BLaER1 treated with 17β-estradiol and CSF1 and Interleukin-3, amounts not matched to agents 10 nM and 100 nM (cell line): ENCODE results near the gene CACNA1D.

ENCODE experiments used
- H3K27ac ChIP-seq, 11 experiments: shearing (Covaris generic); formaldehyde crosslinking; 2 replicates each; pipeline ENCODE4 v1.8.1; 2022
- H3K27me3 ChIP-seq, 11 experiments: shearing (Covaris generic); formaldehyde crosslinking; 2 replicates each; pipeline ENCODE4 v1.8.1; 2022
- H3K36me3 ChIP-seq, 11 experiments: shearing (Covaris generic); formaldehyde crosslinking; 2 replicates each; pipeline ENCODE4 v1.8.1; 2022
- H3K4me1 ChIP-seq, 10 experiments: shearing (Covaris generic); formaldehyde crosslinking; 2 replicates each; pipeline ENCODE4 v1.8.1; 2022
- H3K4me2 ChIP-seq, 11 experiments: shearing (Covaris generic); formaldehyde crosslinking; 2 replicates each; pipeline ENCODE4 v1.8.1; 2022
- H3K4me3 ChIP-seq, 10 experiments: shearing (Covaris generic); formaldehyde crosslinking; 2 replicates each; pipeline ENCODE4 v1.8.1; 2022
- H3K9ac ChIP-seq, 11 experiments: shearing (Covaris generic); formaldehyde crosslinking; 2 replicates each; pipeline ENCODE4 v1.8.1; 2022
- H3K9me3 ChIP-seq, 11 experiments: shearing (Covaris generic); formaldehyde crosslinking; replicated peaks in 1 of 11; 2 replicates each; pipeline ENCODE4 v1.8.1; 2022
- H4K20me1 ChIP-seq, 11 experiments: shearing (Covaris generic); formaldehyde crosslinking; 2 replicates each; pipeline ENCODE4 v1.8.1; 2022
- Cebpa-rat ChIP-seq, 11 experiments: shearing (Covaris generic); IDR thresholded peaks; 2 replicates each; pipeline ENCODE4 v1.8.1; 2022

CACNA1D gene

GRCh38 chr3:53680028-53680427, 185.6 kb downstream of the CACNA1D start:
- no peak overlapping the region for H3K27ac ChIP-seq
- no peaks in the 10 kb centered on the region for H3K9me3 ChIP-seq
- peaks cover 0 to 24% (median 19%) of the 10 kb centered on the region in 10 experiments; a peak in 13 of 20 replicates for H3K4me1 ChIP-seq
- TF ChIP-seq Cebpa-rat (IDR thresholded peaks at IDR 0.05): no peak
- no peaks in the 10 kb centered on the region; a peak in 1 of 22 replicates for H4K20me1 ChIP-seq
- H3K36me3 ChIP-seq: no peaks in the 10 kb centered on the region
- no peak overlapping the region for H3K4me3 ChIP-seq
- H3K27me3 ChIP-seq: no peaks in the 10 kb centered on the region
- H3K9ac ChIP-seq: no peak overlapping the region
- H3K4me2 ChIP-seq: no peak overlapping the region

DNA sequence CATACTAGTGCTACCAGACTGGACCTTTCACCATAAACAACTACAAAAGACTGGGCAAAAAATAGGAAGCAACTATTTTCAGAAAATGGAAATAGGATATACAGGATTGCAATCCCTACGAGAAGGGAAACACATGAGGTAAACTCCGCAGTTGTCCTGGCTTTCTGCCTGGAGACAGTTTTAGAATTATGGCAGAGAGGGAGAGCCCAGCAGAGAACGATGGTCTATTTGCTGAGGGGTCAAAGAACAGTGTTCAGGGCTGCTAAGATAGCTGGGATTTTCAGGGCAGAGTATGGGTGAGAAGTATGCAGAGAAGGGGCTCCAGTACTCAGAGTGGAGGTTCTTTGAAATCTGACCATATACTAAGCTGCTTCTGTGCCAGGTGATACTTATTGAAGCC, 188.4 kb downstream of the CACNA1D start:
- H3K4me3 ChIP-seq: no peak overlapping the region
- no peak overlapping the region for H3K9ac ChIP-seq
- H4K20me1 ChIP-seq: no peaks in the 10 kb centered on the region; a peak in 1 of 22 replicates
- no peaks in the 10 kb centered on the region for H3K36me3 ChIP-seq
- H3K4me1 ChIP-seq: no peaks in the 10 kb centered on the region
- no peak overlapping the region for H3K27ac ChIP-seq
- H3K9me3 ChIP-seq: no peaks in the 10 kb centered on the region
- no peaks in the 10 kb centered on the region for H3K27me3 ChIP-seq
- H3K4me2 ChIP-seq: no peak overlapping the region
- TF ChIP-seq Cebpa-rat (IDR thresholded peaks at IDR 0.05): no peak

GRCh38 chr3:53688066-53688465, 193.7 kb downstream of the CACNA1D start:
- H3K9ac ChIP-seq: no peak overlapping the region
- TF ChIP-seq Cebpa-rat (IDR thresholded peaks at IDR 0.05): no peak
- H3K4me3 ChIP-seq: no peak overlapping the region
- no peaks in the 10 kb centered on the region for H3K27me3 ChIP-seq
- H3K36me3 ChIP-seq: no peaks in the 10 kb centered on the region
- H4K20me1 ChIP-seq: no peaks in the 10 kb centered on the region
- no peak overlapping the region for H3K4me2 ChIP-seq
- H3K4me1 ChIP-seq: peaks cover 0 to 2% (median 0%) of the 10 kb centered on the region in 10 experiments; a peak in 2 of 20 replicates
- no peaks in the 10 kb centered on the region for H3K9me3 ChIP-seq
- no peak overlapping the region for H3K27ac ChIP-seq

- Histone ChIP-seq H3K4me2 (no peak overlapping the region), H3K36me3 (no peaks in the 10 kb centered on the region), H3K4me1 (peaks cover 0 to 11% (median 0%) of the 10 kb centered on the region in 10 experiments; a peak in 2 of 20 replicates), H4K20me1 (no peaks in the 10 kb centered on the region), H3K9me3 (no peaks in the 10 kb centered on the region), H3K27me3 (no peaks in the 10 kb centered on the region), H3K27ac (no peak overlapping the region), H3K9ac (no peak overlapping the region), H3K4me3 (no peak overlapping the region)
- no peak for TF ChIP-seq Cebpa-rat (IDR thresholded peaks at IDR 0.05)
Measured at GRCh38 chr3:53688989-53689388, 194.6 kb downstream of the CACNA1D start.

- Histone ChIP-seq H3K4me3 (no peak overlapping the region), H3K4me1 (peaks cover 0 to 11% (median 0%) of the 10 kb centered on the region in 10 experiments; a peak in 2 of 20 replicates), H3K9me3 (no peaks in the 10 kb centered on the region), H3K36me3 (no peaks in the 10 kb centered on the region), H3K27me3 (no peaks in the 10 kb centered on the region), H3K27ac (no peak overlapping the region), H3K9ac (no peak overlapping the region), H3K4me2 (no peak overlapping the region), H4K20me1 (no peaks in the 10 kb centered on the region)
- TF ChIP-seq Cebpa-rat (IDR thresholded peaks at IDR 0.05): no peak
Measured at GRCh38 chr3:53689681-53690080, 195.3 kb downstream of the CACNA1D start.

- Histone ChIP-seq H3K4me3 (no peak overlapping the region), H3K27me3 (no peaks in the 10 kb centered on the region), H3K27ac (no peak overlapping the region), H3K4me1 (peaks cover 0 to 11% (median 0%) of the 10 kb centered on the region in 10 experiments; a peak in 2 of 20 replicates), H3K9me3 (no peaks in the 10 kb centered on the region), H4K20me1 (no peaks in the 10 kb centered on the region), H3K36me3 (no peaks in the 10 kb centered on the region), H3K4me2 (no peak overlapping the region), H3K9ac (no peak overlapping the region)
- no peak for TF ChIP-seq Cebpa-rat (IDR thresholded peaks at IDR 0.05)
Measured at GRCh38 chr3:53690521-53690920, 196.1 kb downstream of the CACNA1D start.

DNA sequence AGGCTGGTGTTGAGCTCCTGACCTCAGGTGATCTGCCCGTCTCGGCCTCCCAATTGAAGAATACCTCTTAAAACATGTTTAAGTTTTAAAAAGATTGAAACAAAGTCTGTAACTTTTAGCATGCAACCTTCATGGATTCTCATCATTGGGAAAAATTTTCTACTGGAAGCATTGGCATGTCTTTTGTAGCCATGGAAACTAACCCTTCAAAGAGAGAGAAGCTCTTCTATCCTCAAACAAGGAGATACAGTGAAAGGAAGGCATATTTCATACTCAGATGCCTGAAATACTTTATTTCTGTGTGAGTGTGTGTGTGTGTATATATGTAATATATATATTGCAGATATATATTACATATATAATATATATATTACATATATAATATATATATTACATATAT, 196.9 kb downstream of the CACNA1D start:
- H3K27me3 ChIP-seq: no peaks in the 10 kb centered on the region

GRCh38 chr3:53691885-53692284, 197.5 kb downstream of the CACNA1D start:
- Histone ChIP-seq H3K27ac (no peak overlapping the region), H3K9me3 (no peaks in the 10 kb centered on the region), H3K4me3 (no peak overlapping the region), H3K27me3 (no peaks in the 10 kb centered on the region), H3K4me2 (no peak overlapping the region), H3K9ac (no peak overlapping the region), H3K4me1 (peaks cover 0 to 11% (median 0%) of the 10 kb centered on the region in 10 experiments; a peak in 2 of 20 replicates), H4K20me1 (no peaks in the 10 kb centered on the region), H3K36me3 (no peaks in the 10 kb centered on the region)
- no peak for TF ChIP-seq Cebpa-rat (IDR thresholded peaks at IDR 0.05)

More for the DNA sequence above, 196.9 kb downstream of the CACNA1D start:
- Histone ChIP-seq H3K27ac (no peak overlapping the region), H3K4me3 (no peak overlapping the region), H3K9me3 (no peaks in the 10 kb centered on the region), H4K20me1 (no peaks in the 10 kb centered on the region), H3K4me2 (no peak overlapping the region), H3K4me1 (peaks cover 0 to 11% (median 0%) of the 10 kb centered on the region in 10 experiments; a peak in 2 of 20 replicates), H3K36me3 (no peaks in the 10 kb centered on the region), H3K9ac (no peak overlapping the region)
- no peak for TF ChIP-seq Cebpa-rat (IDR thresholded peaks at IDR 0.05)

- Histone ChIP-seq H3K27ac (no peak overlapping the region), H3K36me3 (no peaks in the 10 kb centered on the region), H3K4me3 (no peak overlapping the region), H3K9ac (no peak overlapping the region), H3K4me1 (peaks cover 0 to 11% (median 0%) of the 10 kb centered on the region in 10 experiments; a peak in 2 of 20 replicates), H4K20me1 (no peaks in the 10 kb centered on the region), H3K27me3 (no peaks in the 10 kb centered on the region), H3K9me3 (no peaks in the 10 kb centered on the region), H3K4me2 (no peak overlapping the region; a peak in 1 of 22 replicates)
- no peak for TF ChIP-seq Cebpa-rat (IDR thresholded peaks at IDR 0.05)
Measured at GRCh38 chr3:53693451-53693850, 199.0 kb downstream of the CACNA1D start.

DNA sequence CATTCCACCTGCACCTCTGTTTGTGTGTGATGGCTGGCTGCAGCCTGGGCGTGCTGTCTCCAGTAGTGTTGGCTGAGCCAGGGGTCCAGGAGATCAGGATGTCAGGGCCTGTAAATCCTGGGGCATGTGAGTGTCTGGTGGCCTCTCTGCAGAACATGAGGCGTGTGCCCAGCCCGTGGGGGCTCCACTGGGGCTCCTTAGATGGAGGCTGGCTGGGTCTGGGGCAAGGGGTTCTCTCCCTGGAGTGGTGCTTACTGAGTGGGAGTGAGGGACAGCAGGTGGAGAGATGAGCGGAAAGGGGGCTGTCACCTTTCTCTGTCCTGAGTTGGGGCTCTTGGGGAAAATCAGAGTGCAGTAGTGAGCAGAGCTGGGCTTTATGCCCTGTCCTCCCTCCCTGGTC, 199.6 kb downstream of the CACNA1D start:
- no peak overlapping the region for H3K4me2 ChIP-seq
- no peak overlapping the region for H3K9ac ChIP-seq
- TF ChIP-seq Cebpa-rat (IDR thresholded peaks at IDR 0.05): no peak
- H3K36me3 ChIP-seq: no peaks in the 10 kb centered on the region
- peaks cover 0 to 11% (median 0%) of the 10 kb centered on the region in 10 experiments; a peak in 2 of 20 replicates for H3K4me1 ChIP-seq
- no peak overlapping the region for H3K27ac ChIP-seq
- no peak overlapping the region for H3K4me3 ChIP-seq
- no peaks in the 10 kb centered on the region for H4K20me1 ChIP-seq
- H3K27me3 ChIP-seq: no peaks in the 10 kb centered on the region
- no peaks in the 10 kb centered on the region for H3K9me3 ChIP-seq
